ENCODE results near the gene PRKD3. TPM values are rescaled to one million over a fixed set of nuclear protein-coding genes. Genes with fewer than 3 reads are reported as not detected.

Gene PRKD3
- total RNA-seq, 2 donors from 2014 or later = 46.8 to 78.4 TPM

DNA sequence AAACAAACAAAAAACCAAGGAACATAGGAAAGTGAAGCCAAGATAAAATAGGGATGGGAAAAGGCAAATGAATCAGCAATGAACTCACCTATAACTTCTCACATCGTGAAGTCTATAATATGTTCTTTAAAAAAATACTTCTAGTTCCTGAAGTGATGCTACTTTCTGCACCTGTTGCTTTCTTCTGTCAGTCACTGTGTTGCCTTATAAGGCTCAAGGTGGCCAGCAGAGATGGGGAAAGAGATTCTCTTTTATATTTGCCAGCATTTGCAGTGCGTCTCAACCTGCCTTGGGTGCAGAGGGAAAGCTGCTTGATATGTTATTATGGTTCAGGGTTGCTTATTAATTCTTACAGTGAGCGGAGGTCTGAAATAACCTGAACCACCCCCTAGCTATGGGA, 33.8 kb upstream of the PRKD3 start:
- Histone ChIP-seq H3K27me3 (replicated peaks; ENCODE audit: insufficient read depth) (no peaks in the 10 kb centered on the region), H3K36me3 (no peaks in the 10 kb centered on the region), H3K9me3 (no peaks in the 10 kb centered on the region), H3K4me3 (no peak overlapping the region), H3K4me1 (ENCODE audit: control insufficient read depth in 1 of 2, low read depth in 2 of 2) (no peaks in the 10 kb centered on the region), H3K27ac (no peak overlapping the region)
- TF ChIP-seq, protein P1, sequence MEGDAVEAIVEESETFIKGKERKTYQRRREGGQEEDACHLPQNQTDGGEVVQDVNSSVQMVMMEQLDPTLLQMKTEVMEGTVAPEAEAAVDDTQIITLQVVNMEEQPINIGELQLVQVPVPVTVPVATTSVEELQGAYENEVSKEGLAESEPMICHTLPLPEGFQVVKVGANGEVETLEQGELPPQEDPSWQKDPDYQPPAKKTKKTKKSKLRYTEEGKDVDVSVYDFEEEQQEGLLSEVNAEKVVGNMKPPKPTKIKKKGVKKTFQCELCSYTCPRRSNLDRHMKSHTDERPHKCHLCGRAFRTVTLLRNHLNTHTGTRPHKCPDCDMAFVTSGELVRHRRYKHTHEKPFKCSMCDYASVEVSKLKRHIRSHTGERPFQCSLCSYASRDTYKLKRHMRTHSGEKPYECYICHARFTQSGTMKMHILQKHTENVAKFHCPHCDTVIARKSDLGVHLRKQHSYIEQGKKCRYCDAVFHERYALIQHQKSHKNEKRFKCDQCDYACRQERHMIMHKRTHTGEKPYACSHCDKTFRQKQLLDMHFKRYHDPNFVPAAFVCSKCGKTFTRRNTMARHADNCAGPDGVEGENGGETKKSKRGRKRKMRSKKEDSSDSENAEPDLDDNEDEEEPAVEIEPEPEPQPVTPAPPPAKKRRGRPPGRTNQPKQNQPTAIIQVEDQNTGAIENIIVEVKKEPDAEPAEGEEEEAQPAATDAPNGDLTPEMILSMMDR (IDR thresholded peaks at IDR 0.05) = no peak
- DNase-seq (ENCODE audit: low spot score) (no peak), ATAC-seq (ENCODE audit: insufficient number of reproducible peaks, low FRiP score, low read depth) (no peak)

DNA sequence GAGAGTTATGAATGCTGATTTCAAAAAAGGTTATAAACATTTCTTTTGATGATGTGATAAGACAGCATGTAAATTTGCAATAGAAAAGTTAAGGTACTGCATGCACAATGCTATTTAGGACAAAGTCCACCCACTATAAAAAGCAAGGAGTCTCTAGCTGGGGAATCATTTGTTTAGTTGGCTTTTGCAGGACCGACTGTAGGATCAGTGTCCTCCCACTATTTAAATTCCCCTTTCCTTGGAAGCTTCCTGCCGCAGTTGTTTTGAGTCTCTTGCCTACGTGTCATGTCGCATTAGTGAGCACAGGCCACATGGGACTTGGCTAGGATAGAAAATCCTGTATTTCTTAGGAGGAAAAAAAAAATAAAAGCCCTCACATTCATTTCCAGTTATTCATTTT, 32.9 kb upstream of the PRKD3 start:
- Histone ChIP-seq H3K27me3 (replicated peaks; ENCODE audit: insufficient read depth) (no peaks in the 10 kb centered on the region), H3K4me1 (ENCODE audit: control insufficient read depth in 1 of 2, low read depth in 2 of 2) (no peaks in the 10 kb centered on the region), H3K36me3 (no peaks in the 10 kb centered on the region), H3K9me3 (no peaks in the 10 kb centered on the region), H3K4me3 (no peak overlapping the region), H3K27ac (no peak overlapping the region)
- TF ChIP-seq, protein P1 (IDR thresholded peaks at IDR 0.05) = no peak
- DNase-seq (ENCODE audit: low spot score) (no peak), ATAC-seq (ENCODE audit: insufficient number of reproducible peaks, low FRiP score, low read depth) (no peak)

GRCh38 chr2:37357069-37357468, 32.4 kb upstream of the PRKD3 start:
- TF ChIP-seq, protein P1 (IDR thresholded peaks at IDR 0.05) = no peak
- no peak for DNase-seq (ENCODE audit: low spot score)
- H3K27ac ChIP-seq = no peak overlapping the region
- H3K9me3 ChIP-seq = no peaks in the 10 kb centered on the region
- ATAC-seq (ENCODE audit: insufficient number of reproducible peaks, low FRiP score, low read depth) = no peak
- H3K27me3 ChIP-seq (replicated peaks; ENCODE audit: insufficient read depth) = no peaks in the 10 kb centered on the region
- no peak overlapping the region for H3K4me3 ChIP-seq
- no peaks in the 10 kb centered on the region for H3K36me3 ChIP-seq
- H3K4me1 ChIP-seq (ENCODE audit: control insufficient read depth in 1 of 2, low read depth in 2 of 2) = no peaks in the 10 kb centered on the region

- no peak overlapping the region for H3K4me3 ChIP-seq
- H3K27me3 ChIP-seq (replicated peaks; ENCODE audit: insufficient read depth) = no peaks in the 10 kb centered on the region
- TF ChIP-seq, protein P1 (IDR thresholded peaks at IDR 0.05) = no peak
- H3K9me3 ChIP-seq = no peaks in the 10 kb centered on the region
- DNase-seq (ENCODE audit: low spot score) (no peak), ATAC-seq (ENCODE audit: insufficient number of reproducible peaks, low FRiP score, low read depth) (no peak)
- no peak overlapping the region for H3K27ac ChIP-seq
- H3K4me1 ChIP-seq (ENCODE audit: control insufficient read depth in 1 of 2, low read depth in 2 of 2) = no peaks in the 10 kb centered on the region
- no peaks in the 10 kb centered on the region for H3K36me3 ChIP-seq
Measured at GRCh38 chr2:37356299-37356698, 31.7 kb upstream of the PRKD3 start.

GRCh38 chr2:37355735-37356134, 31.1 kb upstream of the PRKD3 start:
- TF ChIP-seq, protein P1 (IDR thresholded peaks at IDR 0.05) = no peak
- Histone ChIP-seq H3K4me3 (no peak overlapping the region), H3K4me1 (ENCODE audit: control insufficient read depth in 1 of 2, low read depth in 2 of 2) (no peaks in the 10 kb centered on the region), H3K27me3 (replicated peaks; ENCODE audit: insufficient read depth) (no peaks in the 10 kb centered on the region), H3K9me3 (no peaks in the 10 kb centered on the region), H3K36me3 (no peaks in the 10 kb centered on the region), H3K27ac (no peak overlapping the region)
- DNase-seq (ENCODE audit: low spot score) (no peak), ATAC-seq (ENCODE audit: insufficient number of reproducible peaks, low FRiP score, low read depth) (no peak)

Data from thoracic aorta (tissue), 2 donors.